Right cardiac atrium (tissue), 5 donors: ENCODE data around the gene DTX1. TPM values are rescaled to one million over a fixed set of nuclear protein-coding genes. Genes with fewer than 3 reads are reported as not detected.

ENCODE experiments used
- ATAC-seq, 2 donors: fragments of 200-7000 bp; cut with Tn5 transposase; one replicate each; pipeline versions ENCODE4 v1.8.0 to v1.9.1; 2020; ENCODE audit warnings: moderate library complexity in 2 of 2, mild to moderate bottlenecking in 1 of 2
- DNase-seq, 3 donors: peaks; one replicate each; pipeline ENCODE4 v3.0.0-alpha.2; 2020
- H3K27ac ChIP-seq: one replicate; pipeline ENCODE4 v1.5.1; 2013; ENCODE audit warnings: mild to moderate bottlenecking, low read length, control low read depth, moderate library complexity
- H3K27me3 ChIP-seq: one replicate; pipeline ENCODE4 v1.6.1; 2013; ENCODE audit not compliant: control insufficient read depth, insufficient read depth
- H3K4me1 ChIP-seq: one replicate; pipeline ENCODE4 v1.6.1; 2013; ENCODE audit warnings: low read length; ENCODE audit not compliant: control insufficient read depth, insufficient read depth
- H3K4me3 ChIP-seq: one replicate; pipeline ENCODE4 v1.5.1; 2013; ENCODE audit warnings: low read length, control low read depth
- H3K9me3 ChIP-seq: one replicate; pipeline ENCODE4 v1.6.1; 2013; ENCODE audit warnings: low read length; ENCODE audit not compliant: control insufficient read depth
- WGBS: extraction: QIAGEN DNeasy Blood & Tissue Kit; methylation state at CpG from one replicate; pipeline ENCODE4 v1.1.7; 2013; 5-methylcytosine and 5-hydroxymethylcytosine counted together
- intact Hi-C, 4 donors: fragments of 100-400 bp; cut with DNase I; formaldehyde crosslinking; loops; one replicate each; pipeline versions ENCODE4 v1.11.0 to v1.14.0; 2022 to 2023
- polyA plus RNA-seq: library from polyadenylated mRNA; stranded (reverse); fragments of 200-250 nt; gene quantifications from one replicate; pipeline ENCODE4 v1.2.3, GENCODE V29; 2013
- total RNA-seq, 4 donors: library from RNA; stranded (reverse); fragmentation: NEBNext Ultra II Directional; extraction: Animal tissue kit (Norgen Biotek cat#: 25700); gene quantifications; one replicate each; pipeline ENCODE4 v1.2.1, GENCODE V29; 2021
- donor health status: healthy with polysubstance abuse.
- donor health status: DM: no; HTN: yes; CAD: no.
- donor health status: DM: no; HTN: no; CAD: no.
- donor health status: DM: no; HTN: yes; CAD: no; lungs with severe emphysema.
- donor health status: DM: yes; HTN: yes; CAD: no.

DTX1 gene
- total and polyA plus RNA-seq, 5 donors = 1.2 to 4.9 (median 3.1) TPM

GRCh38 chr12:113105606-113106271 is 49.2 kb downstream of the DTX1 start:
- 79% methylated on average over 15 of the region's 15 CpGs for whole genome bisulfite sequencing
- Histone ChIP-seq H3K27me3 (no peaks in the 10 kb centered on the region), H3K9me3 (no peaks in the 10 kb centered on the region), H3K4me3 (no peak overlapping the region), H3K27ac (no peak overlapping the region), H3K4me1 (no peaks in the 10 kb centered on the region)
- ATAC-seq (no peak), DNase-seq (no peak)
- intact Hi-C loops = no loop called here

GRCh38 chr12:113106361-113106760 is 49.8 kb downstream of the DTX1 start:
- ATAC-seq = no peak
- no peaks in the 10 kb centered on the region for H3K4me1 ChIP-seq
- no peaks in the 10 kb centered on the region for H3K9me3 ChIP-seq
- no peak overlapping the region for H3K4me3 ChIP-seq
- 70% methylated on average over 1 of the region's 1 CpG for WGBS
- no peak for DNase-seq
- intact Hi-C loops = no loop called here
- no peak overlapping the region for H3K27ac ChIP-seq
- H3K27me3 ChIP-seq = no peaks in the 10 kb centered on the region

- Histone ChIP-seq H3K27ac (no peak overlapping the region), H3K4me1 (no peaks in the 10 kb centered on the region), H3K9me3 (no peaks in the 10 kb centered on the region), H3K4me3 (no peak overlapping the region), H3K27me3 (no peaks in the 10 kb centered on the region)
- DNase-seq = no peak
- intact Hi-C loops = no loop called here
- 94% methylated on average over 4 of the region's 4 CpGs for WGBS
- ATAC-seq = no peak
These were observed 51.8 kb downstream of the DTX1 start for GRCh38 chr12:113108308-113108707.

- Histone ChIP-seq H3K27me3 (no peaks in the 10 kb centered on the region), H3K27ac (no peak overlapping the region), H3K9me3 (no peaks in the 10 kb centered on the region), H3K4me1 (no peaks in the 10 kb centered on the region), H3K4me3 (no peak overlapping the region)
- ATAC-seq = no peak
- intact Hi-C loops = no loop called here
- 74% methylated on average over 5 of the region's 5 CpGs for WGBS
- no peak for DNase-seq
These were observed 52.8 kb downstream of the DTX1 start for GRCh38 chr12:113109360-113109759.

GRCh38 chr12:113109872-113110599 is 53.5 kb downstream of the DTX1 start:
- Histone ChIP-seq H3K4me1 (no peaks in the 10 kb centered on the region), H3K4me3 (no peak overlapping the region), H3K27me3 (no peaks in the 10 kb centered on the region), H3K27ac (no peak overlapping the region), H3K9me3 (no peaks in the 10 kb centered on the region)
- ATAC-seq (no peak), DNase-seq (no peak)
- WGBS = 47% methylated on average over 7 of the region's 7 CpGs
- intact Hi-C loops = no loop called here

GRCh38 chr12:113111247-113111646 is 54.7 kb downstream of the DTX1 start:
- H3K27ac ChIP-seq = no peak overlapping the region
- H3K27me3 ChIP-seq = no peaks in the 10 kb centered on the region
- intact Hi-C loops = no loop called here
- WGBS = 82% methylated on average over 3 of the region's 3 CpGs
- no peak overlapping the region for H3K4me3 ChIP-seq
- no peaks in the 10 kb centered on the region for H3K9me3 ChIP-seq
- H3K4me1 ChIP-seq = no peaks in the 10 kb centered on the region
- no peak for DNase-seq
- ATAC-seq = no peak

- ATAC-seq (no peak), DNase-seq (peak in 1 of 3 donors; percentile 28)
- no peak overlapping the region for H3K27ac ChIP-seq
- H3K9me3 ChIP-seq = no peaks in the 10 kb centered on the region
- WGBS = 62% methylated on average over 39 of the region's 39 CpGs
- H3K4me3 ChIP-seq = no peak overlapping the region
- intact Hi-C loops = no loop called here
- H3K27me3 ChIP-seq = no peaks in the 10 kb centered on the region
- no peaks in the 10 kb centered on the region for H3K4me1 ChIP-seq
These were observed 55.7 kb downstream of the DTX1 start for GRCh38 chr12:113112043-113112899.

- Histone ChIP-seq H3K4me3 (no peak overlapping the region), H3K27ac (no peak overlapping the region), H3K27me3 (no peaks in the 10 kb centered on the region), H3K4me1 (no peaks in the 10 kb centered on the region), H3K9me3 (no peaks in the 10 kb centered on the region)
- intact Hi-C loops = no loop called here
- no peak for ATAC-seq
- DNase-seq = no peak
- WGBS = 81% methylated on average over 2 of the region's 2 CpGs
These were observed 56.9 kb downstream of the DTX1 start for GRCh38 chr12:113113397-113113796.

GRCh38 chr12:113114447-113115178 is 58.1 kb downstream of the DTX1 start:
- Histone ChIP-seq H3K27ac (no peak overlapping the region), H3K4me1 (no peaks in the 10 kb centered on the region), H3K27me3 (no peaks in the 10 kb centered on the region), H3K4me3 (no peak overlapping the region), H3K9me3 (no peaks in the 10 kb centered on the region)
- no peak for DNase-seq
- 86% methylated on average over 19 of the region's 19 CpGs for WGBS
- intact Hi-C loops = no loop called here
- ATAC-seq = peak in 1 of 2 donors; percentile 10

GRCh38 chr12:113115455-113116126 is 59.1 kb downstream of the DTX1 start:
- 81% methylated on average over 22 of the region's 22 CpGs for WGBS
- DNase-seq = no peak

More at GRCh38 chr12:113115455-113116126, 59.1 kb downstream of the DTX1 start:
- Histone ChIP-seq H3K9me3 (no peaks in the 10 kb centered on the region), H3K27me3 (no peaks in the 10 kb centered on the region), H3K4me1 (no peaks in the 10 kb centered on the region), H3K27ac (no peak overlapping the region), H3K4me3 (no peak overlapping the region)
- intact Hi-C loops = no loop called here
- ATAC-seq = no peak
